Adrenal gland (tissue), 12 donors: ENCODE data around the gene ZDHHC16. TPM values are rescaled to one million over a fixed set of nuclear protein-coding genes. Genes with fewer than 3 reads are reported as not detected.

ENCODE experiments used
- DNase-seq, 7 donors: peaks; one replicate each; pipeline ENCODE4 v3.0.0-alpha.2; 2019 to 2020
- H3K27ac ChIP-seq, 5 donors: fragments of 200-600 bp; sonication (generic) in 4 of 5; 1 replicate in 3 of 5; 2 replicates in 2 of 5; pipeline versions ENCODE4 v1.5.1 to v1.8.0; 2016 to 2020; ENCODE audit warnings: mild to moderate bottlenecking in 1 of 5
- H3K27me3 ChIP-seq: fragments of 200-600 bp; 2 replicates; pipeline ENCODE4 v1.8.0; 2021
- H3K36me3 ChIP-seq, 2 donors: fragments of 200-600 bp; replicated peaks in 1 of 2; 1 replicate in 1 of 2; 2 replicates in 1 of 2; pipeline versions ENCODE4 v1.5.1 to v1.8.0; 2018 to 2022
- H3K4me1 ChIP-seq, 2 donors: fragments of 200-600 bp; replicated peaks in 1 of 2; 1 replicate in 1 of 2; 2 replicates in 1 of 2; pipeline versions ENCODE4 v1.5.1 to v1.8.0; 2018 to 2021
- H3K4me3 ChIP-seq, 4 donors: fragments of 200-600 bp; sonication (generic) in 3 of 4; one replicate each; pipeline ENCODE4 v1.5.1; 2016 to 2018
- H3K9me3 ChIP-seq, 3 donors: fragments of 200-600 bp; sonication (generic) in 1 of 3; replicated peaks in 1 of 3; 1 replicate in 2 of 3; 2 replicates in 1 of 3; pipeline versions ENCODE4 v1.5.1 to v1.8.0; 2016 to 2021
- POLR2A ChIP-seq, 2 donors: fragments of 450-650 bp; IDR thresholded peaks; one replicate each; pipeline ENCODE4 v1.6.1; 2017; ENCODE audit warnings: antibody characterized with exemption in 2 of 2, mild to moderate bottlenecking in 2 of 2, moderate library complexity in 1 of 2
- WGBS, 4 donors: extraction: QIAGEN DNeasy Blood & Tissue Kit in 2 of 4; methylation state at CpG; one replicate each; pipeline versions ENCODE4 v1.1.5 to v1.1.7; 2013 to 2017; 5-methylcytosine and 5-hydroxymethylcytosine counted together
- intact Hi-C, 2 donors: fragments of 100-400 bp; cut with DNase I; formaldehyde crosslinking; loops; one replicate each; pipeline versions ENCODE4 v1.14.1 to v1.15.0; 2022 to 2023
- polyA plus RNA-seq, 3 donors: library from polyadenylated mRNA; stranded (reverse); fragments of 200-250 nt in 2 of 3; fragments of 350-450 nt in 1 of 3; fragmentation: Illumina TruSeq in 1 of 3; extraction: RNeasy Lipid Tissue Mini Kit (QIAGEN cat#74804) in 1 of 3; gene quantifications; one replicate each; pipeline ENCODE4 v1.2.3, GENCODE V29; 2013 to 2014
- total RNA-seq, 9 donors: library from RNA; depleted of rRNA in 4 of 9; stranded (reverse); fragments of >200 nt in 4 of 9; fragments of 120-200 nt in 1 of 9; fragmentation: NEBNext Ultra II Directional in 1 of 9; extraction: Animal tissue kit (Norgen Biotek cat#: 25700) in 1 of 9; gene quantifications; one replicate each; pipeline versions ENCODE4 v1.1.0 to v1.2.4, GENCODE V29; 2013 to 2023
- TF ChIP-seq, protein P1 (sequence below), 6 experiments: fragments of 450-650 bp in 4 of 6; fragments of 200-600 bp in 2 of 6; sonication (generic) in 1 of 6; IDR thresholded peaks; 1 replicate in 5 of 6; 2 replicates in 1 of 6; pipeline versions ENCODE4 v1.5.1 to v1.8.0; 2016 to 2021; ENCODE audit warnings: antibody characterized with exemption in 6 of 6, mild to moderate bottlenecking in 2 of 6, moderate library complexity in 1 of 6
- donor health status: healthy with polysubstance abuse.
- donor health status: Bipolar disorder and iron deficiency.
- donor health status: DM: yes; HTN: yes; CAD: no.
- donor health status: DM: no; HTN: no; CAD: no.
- donor health status: DM: no; HTN: no; CAD: no.
- donor health status: DM: yes; HTN: yes; CAD: no.

The ZDHHC16 gene
- total and polyA plus RNA-seq, 12 donors: 18.8 to 58.7 (median 27.8) TPM

DNA sequence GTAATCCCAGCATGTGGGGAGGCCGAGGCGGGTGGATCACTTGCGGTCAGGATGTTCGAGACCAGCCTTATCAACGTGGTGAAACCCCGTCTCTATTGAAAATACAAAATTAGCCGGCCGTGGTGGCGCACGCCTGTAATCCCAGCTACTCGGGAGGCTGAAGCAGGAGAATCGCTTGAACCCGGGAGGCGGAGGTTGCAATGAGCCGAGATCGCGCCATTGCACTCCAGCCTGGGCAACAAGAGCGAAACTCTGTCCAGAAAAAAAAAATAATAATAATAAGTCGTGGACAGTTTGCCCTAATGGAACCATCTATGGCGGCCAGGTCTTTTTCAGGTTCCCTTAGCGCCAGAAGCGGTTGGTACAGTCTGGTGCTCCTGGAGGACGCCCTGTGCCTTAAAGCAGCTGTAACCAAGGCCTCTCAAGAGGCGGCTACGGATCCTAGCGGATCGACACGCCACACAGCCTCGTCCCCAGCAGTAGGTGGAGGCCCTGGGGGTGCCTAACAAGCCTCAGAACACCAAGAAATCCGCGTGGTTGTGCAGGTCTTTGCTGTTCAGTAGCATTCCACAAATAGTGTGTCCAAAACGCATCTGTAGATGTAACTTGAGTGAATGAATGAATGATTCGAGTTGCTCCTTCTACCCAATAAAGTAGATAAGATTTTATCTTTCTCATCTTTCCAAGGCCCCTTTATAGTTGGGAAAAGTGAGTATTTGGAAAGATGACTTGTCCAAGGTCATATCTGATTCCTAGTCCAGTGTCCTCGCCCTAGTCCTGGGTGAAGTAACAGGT is 19.0 kb upstream of the ZDHHC16 start:
- DNase-seq: no peak
- no peaks in the 10 kb centered on the region for H3K27me3 ChIP-seq
- H3K36me3 ChIP-seq: peaks cover 0 to 26% of the 10 kb centered on the region in 2 donors
- H3K27ac ChIP-seq: peak overlapping the region; percentile 82 to 95 (median 89)
- no peak for TF ChIP-seq POLR2A (IDR thresholded peaks at IDR 0.05)
- TF ChIP-seq, protein P1, sequence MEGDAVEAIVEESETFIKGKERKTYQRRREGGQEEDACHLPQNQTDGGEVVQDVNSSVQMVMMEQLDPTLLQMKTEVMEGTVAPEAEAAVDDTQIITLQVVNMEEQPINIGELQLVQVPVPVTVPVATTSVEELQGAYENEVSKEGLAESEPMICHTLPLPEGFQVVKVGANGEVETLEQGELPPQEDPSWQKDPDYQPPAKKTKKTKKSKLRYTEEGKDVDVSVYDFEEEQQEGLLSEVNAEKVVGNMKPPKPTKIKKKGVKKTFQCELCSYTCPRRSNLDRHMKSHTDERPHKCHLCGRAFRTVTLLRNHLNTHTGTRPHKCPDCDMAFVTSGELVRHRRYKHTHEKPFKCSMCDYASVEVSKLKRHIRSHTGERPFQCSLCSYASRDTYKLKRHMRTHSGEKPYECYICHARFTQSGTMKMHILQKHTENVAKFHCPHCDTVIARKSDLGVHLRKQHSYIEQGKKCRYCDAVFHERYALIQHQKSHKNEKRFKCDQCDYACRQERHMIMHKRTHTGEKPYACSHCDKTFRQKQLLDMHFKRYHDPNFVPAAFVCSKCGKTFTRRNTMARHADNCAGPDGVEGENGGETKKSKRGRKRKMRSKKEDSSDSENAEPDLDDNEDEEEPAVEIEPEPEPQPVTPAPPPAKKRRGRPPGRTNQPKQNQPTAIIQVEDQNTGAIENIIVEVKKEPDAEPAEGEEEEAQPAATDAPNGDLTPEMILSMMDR (IDR thresholded peaks at IDR 0.05): no peak
- H3K4me3 ChIP-seq: peak overlapping the region; percentile 70 to 92 (median 87)
- 7 to 13% (median 9%) methylated on average over 28 to 34 of the region's 34 CpGs for WGBS, 4 donors
- no peaks in the 10 kb centered on the region for H3K9me3 ChIP-seq
- intact Hi-C loops: no loop called here
- peaks cover 12 to 51% of the 10 kb centered on the region in 2 donors for H3K4me1 ChIP-seq

- DNase-seq: peak in 3 of 7 donors; percentile 45 to 72 (median 53)
- H3K27me3 ChIP-seq: no peaks in the 10 kb centered on the region
- H3K4me3 ChIP-seq: peak overlapping the region in 1 of 4 donors; percentile 87
- peaks cover 0 to 29% of the 10 kb centered on the region in 2 donors for H3K36me3 ChIP-seq
- intact Hi-C loops: no loop called here
- peaks cover 12 to 51% of the 10 kb centered on the region in 2 donors for H3K4me1 ChIP-seq
- H3K9me3 ChIP-seq: no peaks in the 10 kb centered on the region
- H3K27ac ChIP-seq: peak overlapping the region in 4 of 5 donors; percentile 88 to 95 (median 90)
- TF ChIP-seq POLR2A (IDR thresholded peaks at IDR 0.05): no peak
- TF ChIP-seq, protein P1 (IDR thresholded peaks at IDR 0.05): no peak
- 23 to 32% (median 26%) methylated on average over 8 to 9 of the region's 9 CpGs for WGBS, 4 donors
These were observed 18.3 kb upstream of the ZDHHC16 start for GRCh38 chr10:97427571-97428179.

DNA sequence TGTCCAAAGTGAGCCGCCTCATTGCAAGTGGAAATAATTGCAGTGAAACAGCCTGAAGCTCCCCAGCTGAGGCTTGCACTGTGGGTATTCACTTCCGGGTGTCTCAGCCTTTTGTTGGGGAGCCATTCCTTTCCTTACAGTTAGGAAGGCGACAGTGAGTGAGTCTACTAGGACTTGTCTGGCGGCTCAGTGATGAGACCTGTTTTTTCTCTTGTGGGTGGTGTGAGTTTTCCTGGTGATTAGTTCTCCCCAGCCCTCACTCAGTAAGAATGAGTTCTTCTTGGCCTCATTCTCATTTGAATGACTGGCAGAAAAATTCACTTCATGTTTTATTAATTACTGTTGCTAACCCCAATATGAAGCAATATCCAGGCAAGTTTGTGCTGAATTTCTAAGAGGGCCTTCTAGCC is 17.4 kb upstream of the ZDHHC16 start:
- no peaks in the 10 kb centered on the region for H3K9me3 ChIP-seq
- H3K4me3 ChIP-seq: peak overlapping the region in 1 of 4 donors; percentile 87
- H3K27me3 ChIP-seq: no peaks in the 10 kb centered on the region
- H3K4me1 ChIP-seq: peaks cover 12 to 43% of the 10 kb centered on the region in 2 donors
- intact Hi-C loops: no loop called here
- TF ChIP-seq, protein P1 (IDR thresholded peaks at IDR 0.05): no peak
- TF ChIP-seq POLR2A (IDR thresholded peaks at IDR 0.05): no peak
- H3K36me3 ChIP-seq: peaks cover 0 to 33% of the 10 kb centered on the region in 2 donors
- DNase-seq: no peak
- H3K27ac ChIP-seq: peak overlapping the region in 4 of 5 donors; percentile 20 to 95 (median 58)
- 56 to 71% (median 66%) methylated on average over 4 of the region's 4 CpGs for WGBS, 4 donors

DNA sequence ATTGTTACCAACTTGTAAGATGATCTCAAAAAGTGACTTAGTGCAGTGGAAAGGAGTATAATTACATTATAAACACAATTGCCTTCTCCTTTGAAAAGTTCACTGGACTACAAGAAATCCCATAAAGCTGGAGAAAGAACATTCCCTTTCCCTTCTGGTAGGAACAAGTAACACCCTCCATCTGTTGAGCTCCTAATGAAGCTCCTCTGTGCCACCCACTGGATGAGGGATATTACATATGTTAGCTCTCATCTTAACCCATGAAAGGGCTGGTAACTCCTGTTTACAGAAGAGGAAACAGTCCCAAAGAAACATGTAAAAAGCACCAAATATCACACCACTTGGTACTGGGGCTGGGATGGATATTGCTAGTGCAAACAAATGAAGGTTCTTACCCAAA is 11.9 kb upstream of the ZDHHC16 start:
- peaks cover 0 to 82% of the 10 kb centered on the region in 2 donors for H3K36me3 ChIP-seq
- H3K4me3 ChIP-seq: no peak overlapping the region
- H3K9me3 ChIP-seq: no peaks in the 10 kb centered on the region
- peaks cover 0 to 11% of the 10 kb centered on the region in 2 donors for H3K4me1 ChIP-seq
- TF ChIP-seq, protein P1 (IDR thresholded peaks at IDR 0.05): no peak
- DNase-seq: no peak
- intact Hi-C loops: no loop called here
- no peaks in the 10 kb centered on the region for H3K27me3 ChIP-seq
- H3K27ac ChIP-seq: no peak overlapping the region
